HepG2 (cell line): ENCODE data around the gene GDE1. TPM values are rescaled to one million over a fixed set of nuclear protein-coding genes. Genes with fewer than 3 reads are reported as not detected.

Experiments
- CEBPB ChIP-seq: IDR thresholded peaks from 2 replicates; pipeline ENCODE4 v1.6.1; 2011; ENCODE audit warnings: low read depth, low read length, improper control_type of control experiment, borderline replicate concordance
- CENPT ChIP-seq: sonication (generic); formaldehyde crosslinking; IDR thresholded peaks from 2 replicates; pipeline ENCODE4 v1.8.0; 2022; ENCODE audit warnings: low read depth, mild to moderate bottlenecking, moderate library complexity, missing genetic modification reagents
- GABPB1 ChIP-seq: IDR thresholded peaks from 2 replicates; pipeline ENCODE4 v1.6.1; 2016; ENCODE audit warnings: mild to moderate bottlenecking, missing genetic modification reagents, moderate library complexity, missing compliant biosample characterization
- KMT2B ChIP-seq: IDR thresholded peaks from 2 replicates; pipeline ENCODE4 v1.6.1; 2016; ENCODE audit warnings: missing genetic modification reagents, missing compliant biosample characterization
- MLLT10 ChIP-seq: sonication (generic); formaldehyde crosslinking; IDR thresholded peaks from 2 replicates; pipeline ENCODE4 v1.4.0; 2020; ENCODE audit warnings: missing genetic modification reagents
- MTF1 ChIP-seq: sonication (generic); formaldehyde crosslinking; IDR thresholded peaks from 2 replicates; pipeline ENCODE4 v1.5.0; 2020; ENCODE audit warnings: missing genetic modification reagents
- PAF1 ChIP-seq: IDR thresholded peaks from 2 replicates; pipeline ENCODE4 v1.6.1; 2016; ENCODE audit warnings: missing genetic modification reagents, missing compliant biosample characterization
- RFXAP ChIP-seq: sonication (generic); formaldehyde crosslinking; IDR thresholded peaks from 2 replicates; pipeline ENCODE4 v1.4.0; 2020; ENCODE audit warnings: missing genetic modification reagents, borderline replicate concordance
- SIX1 ChIP-seq: sonication (generic); formaldehyde crosslinking; IDR thresholded peaks from 2 replicates; pipeline ENCODE4 v1.4.0; 2020; ENCODE audit warnings: missing genetic modification reagents, borderline replicate concordance
- SUZ12 ChIP-seq: fragments of 150-350 bp; IDR thresholded peaks from 2 replicates; pipeline ENCODE4 v1.6.1; 2014; ENCODE audit warnings: low read depth, low read length
- ZBTB7B ChIP-seq: sonication (generic); formaldehyde crosslinking; IDR thresholded peaks from 2 replicates; pipeline ENCODE4 v1.4.0; 2020; ENCODE audit warnings: missing genetic modification reagents
- ZC3H4 ChIP-seq: sonication (generic); formaldehyde crosslinking; IDR thresholded peaks from 2 replicates; pipeline ENCODE4 v1.4.0; 2020; ENCODE audit warnings: missing genetic modification reagents, borderline replicate concordance
- ZNF12 ChIP-seq: sonication (generic); formaldehyde crosslinking; IDR thresholded peaks from 2 replicates; pipeline ENCODE4 v1.5.0; 2020; ENCODE audit warnings: missing genetic modification reagents
- ZNF20 ChIP-seq: sonication (generic); formaldehyde crosslinking; IDR thresholded peaks from 2 replicates; pipeline ENCODE4 v1.4.0; 2020; ENCODE audit warnings: mild to moderate bottlenecking, moderate library complexity, missing genetic modification reagents
- ZNF382 ChIP-seq: sonication (generic); formaldehyde crosslinking; IDR thresholded peaks from 2 replicates; pipeline ENCODE4 v1.5.0; 2020; ENCODE audit warnings: missing genetic modification reagents, mild to moderate bottlenecking, borderline replicate concordance
- ZNF556 ChIP-seq: sonication (generic); formaldehyde crosslinking; IDR thresholded peaks from 2 replicates; pipeline ENCODE4 v1.4.0; 2020; ENCODE audit warnings: mild to moderate bottlenecking, missing genetic modification reagents, borderline replicate concordance
- ZNF629 ChIP-seq: sonication (generic); formaldehyde crosslinking; conservative IDR thresholded peaks from 2 replicates; pipeline ENCODE4 v1.5.0; 2020; ENCODE audit warnings: missing genetic modification reagents
- ZNF790 ChIP-seq: sonication (generic); formaldehyde crosslinking; IDR thresholded peaks from 2 replicates; pipeline ENCODE4 v1.8.0; 2022; ENCODE audit warnings: missing genetic modification reagents, mild to moderate bottlenecking, borderline replicate concordance
- ZNF816 ChIP-seq: sonication (generic); formaldehyde crosslinking; IDR thresholded peaks from 2 replicates; pipeline ENCODE4 v1.8.0; 2022; ENCODE audit warnings: missing genetic modification reagents, mild to moderate bottlenecking, borderline replicate concordance
- polyA plus RNA-seq, 8 experiments: library from polyadenylated mRNA; depleted of rRNA in 3 of 8; stranded (reverse) in 7 of 8; unstranded in 1 of 8; fragments of >200 nt; fragmentation: Illumina TruSeq in 4 of 8; extraction: Trizol in 4 of 8; gene quantifications; 2 replicates each; pipeline versions ENCODE4 v1.2.1 to v1.2.3, GENCODE V29; 2011 to 2016; ENCODE audit warnings: low read depth in 4 of 8, missing spikeins in 1 of 8, mixed read lengths in 1 of 8; ENCODE audit not compliant: insufficient read depth in 1 of 8
- total RNA-seq, 5 experiments: library from RNA; depleted of rRNA; stranded (reverse); fragments of >200 nt; fragmentation: Illumina TruSeq; extraction: Trizol; gene quantifications; 2 replicates each; pipeline ENCODE4 v1.2.3, GENCODE V29; 2016; ENCODE audit warnings: low read depth in 1 of 5
- TF ChIP-seq, protein P1 (sequence below): sonication (generic); formaldehyde crosslinking; IDR thresholded peaks from 2 replicates; pipeline ENCODE4 v1.5.0; 2020; ENCODE audit warnings: missing genetic modification reagents
- TF ChIP-seq, protein P2 (sequence below): sonication (generic); formaldehyde crosslinking; IDR thresholded peaks from 2 replicates; pipeline ENCODE4 v1.5.1; 2020; ENCODE audit warnings: mild to moderate bottlenecking, missing genetic modification reagents
- TF ChIP-seq, protein P3 (sequence below): sonication (generic); formaldehyde crosslinking; IDR thresholded peaks from 2 replicates; pipeline ENCODE4 v1.4.0; 2020; ENCODE audit warnings: mild to moderate bottlenecking, missing genetic modification reagents

The GDE1 gene
- total and polyA plus RNA-seq, 2 of the 13 experiments (the other 11 are each of a cell fraction or from before 2014, with no cell fraction given) = 35.9 to 59.0 TPM

DNA sequence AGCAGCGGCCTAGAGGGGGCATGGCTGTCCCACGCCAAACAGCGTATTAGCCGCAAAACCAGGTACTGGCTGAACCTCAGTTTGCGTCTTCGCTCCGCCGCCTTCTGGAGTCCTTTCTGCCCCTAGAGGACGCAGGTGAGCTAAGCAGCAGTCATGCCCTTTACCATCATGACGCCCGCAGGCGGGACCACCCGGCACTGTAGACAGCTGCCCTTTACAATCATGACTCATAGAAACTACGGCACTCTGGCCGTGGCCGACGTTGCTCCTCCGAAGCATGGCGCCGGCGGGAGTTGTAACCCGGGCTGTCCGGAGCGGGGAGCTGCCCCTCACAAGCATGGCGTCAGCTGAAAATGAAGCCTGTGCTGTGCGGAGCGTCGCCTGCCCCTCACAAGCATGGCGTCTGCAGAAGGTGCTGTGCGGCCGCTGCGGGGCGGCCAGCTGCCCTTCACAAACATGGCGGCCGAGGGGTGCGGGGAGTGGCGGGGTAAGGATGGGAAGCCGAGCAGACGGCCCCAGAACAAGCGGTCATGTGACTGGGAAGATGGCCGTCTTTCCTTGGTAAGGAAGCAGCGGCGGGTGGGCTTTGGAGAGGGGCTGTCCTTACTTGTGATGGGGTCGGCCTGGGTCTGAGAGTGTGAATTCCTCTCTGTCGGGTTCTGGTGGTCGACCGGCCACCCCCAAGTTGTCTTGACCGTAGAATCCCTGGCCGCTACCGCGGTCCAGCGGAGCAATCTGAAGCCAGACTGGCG, 33.5 kb upstream of the GDE1 start, which contains the start of gene VPS35L (continued):
- TF ChIP-seq, protein P1, sequence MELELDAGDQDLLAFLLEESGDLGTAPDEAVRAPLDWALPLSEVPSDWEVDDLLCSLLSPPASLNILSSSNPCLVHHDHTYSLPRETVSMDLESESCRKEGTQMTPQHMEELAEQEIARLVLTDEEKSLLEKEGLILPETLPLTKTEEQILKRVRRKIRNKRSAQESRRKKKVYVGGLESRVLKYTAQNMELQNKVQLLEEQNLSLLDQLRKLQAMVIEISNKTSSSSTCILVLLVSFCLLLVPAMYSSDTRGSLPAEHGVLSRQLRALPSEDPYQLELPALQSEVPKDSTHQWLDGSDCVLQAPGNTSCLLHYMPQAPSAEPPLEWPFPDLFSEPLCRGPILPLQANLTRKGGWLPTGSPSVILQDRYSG = 0 out of 2 replicates have a peak, but pooled peaks have one; percentile 38
- TF ChIP-seq ZNF790 (CRISPR knock-in tag) (peak; percentile 82), KMT2B (CRISPR knock-in tag) (peak; percentile 74; the same call in 1 of the 2 replicates), ZBTB7B (peak; percentile 97), ZNF20 (CRISPR knock-in tag) (no peak), CEBPB (no peak), ZNF382 (CRISPR knock-in tag) (no peak), SUZ12 (no peak), RFXAP (CRISPR knock-in tag) (peak; percentile 90; the same call in 1 of the 2 replicates), MLLT10 (CRISPR knock-in tag) (no peak), SIX1 (CRISPR knock-in tag) (no peak), MTF1 (CRISPR knock-in tag) (no peak), ZNF556 (CRISPR knock-in tag) (peak; percentile 90), PAF1 (CRISPR knock-in tag) (no peak), CENPT (CRISPR knock-in tag) (no peak), ZNF816 (CRISPR knock-in tag) (no peak), GABPB1 (CRISPR knock-in tag) (peak; percentile 91), ZC3H4 (no peak), ZNF12 (CRISPR knock-in tag) (peak; percentile 61; the same call in 1 of the 2 replicates), ZNF629 (CRISPR knock-in tag) (peak; percentile 32; the same call in 1 of the 2 replicates)
- TF ChIP-seq, protein P2, sequence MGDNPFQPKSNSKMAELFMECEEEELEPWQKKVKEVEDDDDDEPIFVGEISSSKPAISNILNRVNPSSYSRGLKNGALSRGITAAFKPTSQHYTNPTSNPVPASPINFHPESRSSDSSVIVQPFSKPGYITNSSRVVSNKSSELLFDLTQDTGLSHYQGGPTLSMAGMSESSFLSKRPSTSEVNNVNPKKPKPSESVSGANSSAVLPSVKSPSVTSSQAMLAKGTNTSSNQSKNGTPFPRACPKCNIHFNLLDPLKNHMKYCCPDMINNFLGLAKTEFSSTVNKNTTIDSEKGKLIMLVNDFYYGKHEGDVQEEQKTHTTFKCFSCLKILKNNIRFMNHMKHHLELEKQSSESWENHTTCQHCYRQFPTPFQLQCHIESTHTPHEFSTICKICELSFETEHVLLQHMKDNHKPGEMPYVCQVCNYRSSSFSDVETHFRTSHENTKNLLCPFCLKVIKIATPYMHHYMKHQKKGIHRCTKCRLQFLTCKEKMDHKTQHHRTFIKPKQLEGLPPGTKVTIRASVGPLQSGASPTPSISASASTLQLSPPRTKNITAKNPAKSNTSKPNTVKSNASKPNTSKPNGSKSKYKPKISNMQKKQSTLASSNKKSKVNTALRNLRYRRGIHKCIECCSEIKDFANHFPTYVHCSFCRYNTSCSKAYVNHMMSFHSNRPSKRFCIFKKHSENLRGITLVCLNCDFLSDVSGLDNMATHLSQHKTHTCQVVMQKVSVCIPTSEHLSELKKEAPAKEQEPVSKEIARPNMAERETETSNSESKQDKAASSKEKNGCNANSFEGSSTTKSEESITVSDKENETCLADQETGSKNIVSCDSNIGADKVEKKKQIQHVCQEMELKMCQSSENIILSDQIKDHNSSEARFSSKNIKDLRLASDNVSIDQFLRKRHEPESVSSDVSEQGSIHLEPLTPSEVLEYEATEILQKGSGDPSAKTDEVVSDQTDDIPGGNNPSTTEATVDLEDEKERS (CRISPR knock-in tag) = peak; percentile 97
- TF ChIP-seq, protein P3, sequence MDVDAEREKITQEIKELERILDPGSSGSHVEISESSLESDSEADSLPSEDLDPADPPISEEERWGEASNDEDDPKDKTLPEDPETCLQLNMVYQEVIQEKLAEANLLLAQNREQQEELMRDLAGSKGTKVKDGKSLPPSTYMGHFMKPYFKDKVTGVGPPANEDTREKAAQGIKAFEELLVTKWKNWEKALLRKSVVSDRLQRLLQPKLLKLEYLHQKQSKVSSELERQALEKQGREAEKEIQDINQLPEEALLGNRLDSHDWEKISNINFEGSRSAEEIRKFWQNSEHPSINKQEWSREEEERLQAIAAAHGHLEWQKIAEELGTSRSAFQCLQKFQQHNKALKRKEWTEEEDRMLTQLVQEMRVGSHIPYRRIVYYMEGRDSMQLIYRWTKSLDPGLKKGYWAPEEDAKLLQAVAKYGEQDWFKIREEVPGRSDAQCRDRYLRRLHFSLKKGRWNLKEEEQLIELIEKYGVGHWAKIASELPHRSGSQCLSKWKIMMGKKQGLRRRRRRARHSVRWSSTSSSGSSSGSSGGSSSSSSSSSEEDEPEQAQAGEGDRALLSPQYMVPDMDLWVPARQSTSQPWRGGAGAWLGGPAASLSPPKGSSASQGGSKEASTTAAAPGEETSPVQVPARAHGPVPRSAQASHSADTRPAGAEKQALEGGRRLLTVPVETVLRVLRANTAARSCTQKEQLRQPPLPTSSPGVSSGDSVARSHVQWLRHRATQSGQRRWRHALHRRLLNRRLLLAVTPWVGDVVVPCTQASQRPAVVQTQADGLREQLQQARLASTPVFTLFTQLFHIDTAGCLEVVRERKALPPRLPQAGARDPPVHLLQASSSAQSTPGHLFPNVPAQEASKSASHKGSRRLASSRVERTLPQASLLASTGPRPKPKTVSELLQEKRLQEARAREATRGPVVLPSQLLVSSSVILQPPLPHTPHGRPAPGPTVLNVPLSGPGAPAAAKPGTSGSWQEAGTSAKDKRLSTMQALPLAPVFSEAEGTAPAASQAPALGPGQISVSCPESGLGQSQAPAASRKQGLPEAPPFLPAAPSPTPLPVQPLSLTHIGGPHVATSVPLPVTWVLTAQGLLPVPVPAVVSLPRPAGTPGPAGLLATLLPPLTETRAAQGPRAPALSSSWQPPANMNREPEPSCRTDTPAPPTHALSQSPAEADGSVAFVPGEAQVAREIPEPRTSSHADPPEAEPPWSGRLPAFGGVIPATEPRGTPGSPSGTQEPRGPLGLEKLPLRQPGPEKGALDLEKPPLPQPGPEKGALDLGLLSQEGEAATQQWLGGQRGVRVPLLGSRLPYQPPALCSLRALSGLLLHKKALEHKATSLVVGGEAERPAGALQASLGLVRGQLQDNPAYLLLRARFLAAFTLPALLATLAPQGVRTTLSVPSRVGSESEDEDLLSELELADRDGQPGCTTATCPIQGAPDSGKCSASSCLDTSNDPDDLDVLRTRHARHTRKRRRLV (CRISPR knock-in tag) = peak; percentile 91
